ENCODE data around the gene SH2D1B. TPM values are rescaled to one million over a fixed set of nuclear protein-coding genes. Genes with fewer than 3 reads are reported as not detected.

The SH2D1B gene
- total and polyA plus RNA-seq, 2 experiments from 2014 or later, result not detected

DNA sequence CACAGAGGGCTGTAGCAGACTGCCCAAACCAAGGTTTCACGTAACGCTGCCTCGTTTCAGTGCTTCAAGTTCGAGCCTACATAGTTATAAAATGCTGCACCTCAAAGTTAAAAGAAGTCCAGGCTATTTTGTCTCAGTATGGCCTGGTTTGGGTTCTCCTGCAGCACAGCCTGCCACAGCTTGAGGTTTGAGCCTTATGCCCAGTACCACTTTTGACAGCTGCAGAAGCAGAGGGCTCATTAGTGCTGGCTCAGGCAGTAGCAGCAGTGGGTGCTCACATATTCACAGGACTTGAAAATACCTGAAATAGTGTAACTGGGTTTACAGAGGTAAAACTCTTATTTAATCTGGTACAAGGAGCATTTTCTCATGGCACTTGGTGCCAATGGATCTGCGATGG is 50.6 kb downstream of the SH2D1B start (continued):
- TF ChIP-seq, protein P1, sequence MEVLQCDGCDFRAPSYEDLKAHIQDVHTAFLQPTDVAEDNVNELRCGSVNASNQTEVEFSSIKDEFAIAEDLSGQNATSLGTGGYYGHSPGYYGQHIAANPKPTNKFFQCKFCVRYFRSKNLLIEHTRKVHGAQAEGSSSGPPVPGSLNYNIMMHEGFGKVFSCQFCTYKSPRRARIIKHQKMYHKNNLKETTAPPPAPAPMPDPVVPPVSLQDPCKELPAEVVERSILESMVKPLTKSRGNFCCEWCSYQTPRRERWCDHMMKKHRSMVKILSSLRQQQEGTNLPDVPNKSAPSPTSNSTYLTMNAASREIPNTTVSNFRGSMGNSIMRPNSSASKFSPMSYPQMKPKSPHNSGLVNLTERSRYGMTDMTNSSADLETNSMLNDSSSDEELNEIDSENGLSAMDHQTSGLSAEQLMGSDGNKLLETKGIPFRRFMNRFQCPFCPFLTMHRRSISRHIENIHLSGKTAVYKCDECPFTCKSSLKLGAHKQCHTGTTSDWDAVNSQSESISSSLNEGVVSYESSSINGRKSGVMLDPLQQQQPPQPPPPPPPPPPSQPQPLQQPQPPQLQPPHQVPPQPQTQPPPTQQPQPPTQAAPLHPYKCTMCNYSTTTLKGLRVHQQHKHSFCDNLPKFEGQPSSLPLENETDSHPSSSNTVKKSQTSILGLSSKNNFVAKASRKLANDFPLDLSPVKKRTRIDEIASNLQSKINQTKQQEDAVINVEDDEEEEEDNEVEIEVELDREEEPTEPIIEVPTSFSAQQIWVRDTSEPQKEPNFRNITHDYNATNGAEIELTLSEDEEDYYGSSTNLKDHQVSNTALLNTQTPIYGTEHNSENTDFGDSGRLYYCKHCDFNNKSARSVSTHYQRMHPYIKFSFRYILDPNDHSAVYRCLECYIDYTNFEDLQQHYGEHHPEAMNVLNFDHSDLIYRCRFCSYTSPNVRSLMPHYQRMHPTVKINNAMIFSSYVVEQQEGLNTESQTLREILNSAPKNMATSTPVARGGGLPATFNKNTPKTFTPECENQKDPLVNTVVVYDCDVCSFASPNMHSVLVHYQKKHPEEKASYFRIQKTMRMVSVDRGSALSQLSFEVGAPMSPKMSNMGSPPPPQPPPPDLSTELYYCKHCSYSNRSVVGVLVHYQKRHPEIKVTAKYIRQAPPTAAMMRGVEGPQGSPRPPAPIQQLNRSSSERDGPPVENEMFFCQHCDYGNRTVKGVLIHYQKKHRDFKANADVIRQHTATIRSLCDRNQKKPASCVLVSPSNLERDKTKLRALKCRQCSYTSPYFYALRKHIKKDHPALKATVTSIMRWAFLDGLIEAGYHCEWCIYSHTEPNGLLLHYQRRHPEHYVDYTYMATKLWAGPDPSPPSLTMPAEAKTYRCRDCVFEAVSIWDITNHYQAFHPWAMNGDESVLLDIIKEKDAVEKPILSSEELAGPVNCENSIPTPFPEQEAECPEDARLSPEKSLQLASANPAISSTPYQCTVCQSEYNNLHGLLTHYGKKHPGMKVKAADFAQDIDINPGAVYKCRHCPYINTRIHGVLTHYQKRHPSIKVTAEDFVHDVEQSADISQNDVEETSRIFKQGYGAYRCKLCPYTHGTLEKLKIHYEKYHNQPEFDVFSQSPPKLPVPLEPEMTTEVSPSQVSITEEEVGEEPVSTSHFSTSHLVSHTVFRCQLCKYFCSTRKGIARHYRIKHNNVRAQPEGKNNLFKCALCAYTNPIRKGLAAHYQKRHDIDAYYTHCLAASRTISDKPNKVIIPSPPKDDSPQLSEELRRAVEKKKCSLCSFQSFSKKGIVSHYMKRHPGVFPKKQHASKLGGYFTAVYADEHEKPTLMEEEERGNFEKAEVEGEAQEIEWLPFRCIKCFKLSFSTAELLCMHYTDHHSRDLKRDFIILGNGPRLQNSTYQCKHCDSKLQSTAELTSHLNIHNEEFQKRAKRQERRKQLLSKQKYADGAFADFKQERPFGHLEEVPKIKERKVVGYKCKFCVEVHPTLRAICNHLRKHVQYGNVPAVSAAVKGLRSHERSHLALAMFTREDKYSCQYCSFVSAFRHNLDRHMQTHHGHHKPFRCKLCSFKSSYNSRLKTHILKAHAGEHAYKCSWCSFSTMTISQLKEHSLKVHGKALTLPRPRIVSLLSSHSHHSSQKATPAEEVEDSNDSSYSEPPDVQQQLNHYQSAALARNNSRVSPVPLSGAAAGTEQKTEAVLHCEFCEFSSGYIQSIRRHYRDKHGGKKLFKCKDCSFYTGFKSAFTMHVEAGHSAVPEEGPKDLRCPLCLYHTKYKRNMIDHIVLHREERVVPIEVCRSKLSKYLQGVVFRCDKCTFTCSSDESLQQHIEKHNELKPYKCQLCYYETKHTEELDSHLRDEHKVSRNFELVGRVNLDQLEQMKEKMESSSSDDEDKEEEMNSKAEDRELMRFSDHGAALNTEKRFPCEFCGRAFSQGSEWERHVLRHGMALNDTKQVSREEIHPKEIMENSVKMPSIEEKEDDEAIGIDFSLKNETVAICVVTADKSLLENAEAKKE (CRISPR knock-in tag; IDR thresholded peaks at IDR 0.05), result no peak
- no peak for TF ChIP-seq EZH2 (IDR thresholded peaks at IDR 0.05; ENCODE audit: low read depth, unreplicated experiment)

DNA sequence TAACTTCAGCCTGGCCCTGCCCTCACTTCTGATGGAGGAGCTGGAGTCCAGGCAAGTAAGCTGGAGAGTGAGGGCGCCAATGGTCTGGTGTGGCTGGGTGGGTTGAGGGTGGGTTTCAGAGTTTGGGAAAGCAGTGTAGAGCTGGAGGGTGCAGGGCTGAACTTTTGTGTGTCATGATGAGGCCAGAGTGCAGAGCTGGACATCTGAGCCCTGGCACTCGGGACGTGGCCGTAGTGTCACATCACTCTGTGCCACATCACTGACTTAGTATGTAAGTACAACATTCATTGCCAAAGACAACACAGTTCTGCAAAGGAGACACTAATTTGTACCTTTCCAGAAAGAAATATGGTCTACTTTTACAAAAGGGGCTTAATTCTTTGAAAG is 51.1 kb downstream of the SH2D1B start:
- Mint-ChIP-seq H3K36me3 (ENCODE audit: low read depth) (peaks cover 29% of the 10 kb centered on the region), H3K4me1 (peaks cover 6% of the 10 kb centered on the region), H3K27ac (no peak overlapping the region)
- TF ChIP-seq ZNF331 (CRISPR knock-in tag; IDR thresholded peaks at IDR 0.05; ENCODE audit: low read depth) (no peak), ZNF114 (CRISPR knock-in tag; IDR thresholded peaks at IDR 0.05) (no peak), CTCF (conservative IDR thresholded peaks at IDR 0.05; ENCODE audit: low read depth in 2 of 2) (no peak), EZH2phosphoT487 (IDR thresholded peaks at IDR 0.05; ENCODE audit: unreplicated experiment) (no peak), CREB1 (CRISPR knock-in tag; IDR thresholded peaks at IDR 0.05; ENCODE audit: low read depth) (no peak), JUNB (IDR thresholded peaks at IDR 0.05; ENCODE audit: unreplicated experiment) (no peak), NANOG (IDR thresholded peaks at IDR 0.05; ENCODE audit: borderline replicate concordance) (no peak)
- TF ChIP-seq, protein P1 (CRISPR knock-in tag; IDR thresholded peaks at IDR 0.05), result no peak

More for the DNA sequence above, 51.1 kb downstream of the SH2D1B start:
- H3K4me2 ChIP-seq, result no peak overlapping the region
- Mint-ChIP-seq H3K27me3 (ENCODE audit: insufficient read depth, low read depth, poor library complexity) (peaks cover 7% of the 10 kb centered on the region), H3K9me3 (no peaks in the 10 kb centered on the region), H3K4me3 (no peak overlapping the region)
- no peaks in the 10 kb centered on the region for H3K4me1 ChIP-seq (ENCODE audit: insufficient read depth)
- H3K79me2 ChIP-seq (replicated peaks; ENCODE audit: insufficient read depth), result no peaks in the 10 kb centered on the region
- H2AFZ ChIP-seq, result no peak overlapping the region
- no peaks in the 10 kb centered on the region for H4K20me1 ChIP-seq (replicated peaks; ENCODE audit: insufficient read depth)
- H3K36me3 ChIP-seq (ENCODE audit: insufficient read depth), result no peaks in the 10 kb centered on the region
- DNase-seq (ENCODE audit: low spot score) (no peak), ATAC-seq (no peak)
- no peaks in the 10 kb centered on the region for H3F3A ChIP-seq (replicated peaks; ENCODE audit: low read depth)
- H3K4me3 ChIP-seq, result no peak overlapping the region
- no peaks in the 10 kb centered on the region for H3K27me3 ChIP-seq (ENCODE audit: insufficient read depth)
- no peaks in the 10 kb centered on the region for H3K9me2 ChIP-seq (ENCODE audit: insufficient read depth)
- H3K27ac ChIP-seq (ENCODE audit: low read depth), result no peak overlapping the region
